CD4-positive, alpha-beta T cell treated with Interleukin-4 for 4 hours (primary cell): ENCODE results near the gene TRIM9.
"Not testable (repeated sequence)": the region's sequence is repeated elsewhere in the genome, so short reads cannot be mapped to it uniquely, and the experiment has no call there.

Experiments used
- DNase-seq: peaks from one replicate; pipeline ENCODE4 v3.0.0-alpha.2; 2020

TRIM9 gene

DNA sequence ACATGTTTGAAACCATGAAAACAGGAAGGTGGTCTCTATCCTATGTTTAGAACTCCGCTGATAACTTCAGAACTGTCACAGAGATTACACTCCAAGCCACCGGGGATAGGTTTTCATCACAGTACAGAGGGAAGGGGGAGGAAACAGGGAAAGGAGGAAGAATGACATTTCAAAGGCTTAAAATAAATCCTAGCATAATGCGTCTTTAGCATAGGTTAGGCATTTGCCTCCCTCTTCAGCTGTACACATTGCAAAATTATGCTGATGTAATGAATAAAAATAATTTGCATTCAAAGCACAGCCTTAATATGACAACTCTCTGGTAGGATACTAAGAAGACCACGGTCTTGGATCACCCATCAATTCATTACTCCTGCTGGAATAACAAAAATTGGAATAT, 96.3 kb downstream of the TRIM9 start:
- DNase-seq = no peak

GRCh38 chr14:50997712-50998111, 97.2 kb downstream of the TRIM9 start:
- no peak for DNase-seq

GRCh38 chr14:50994158-50994557, 100.7 kb downstream of the TRIM9 start:
- DNase-seq = not testable (repeated sequence)

DNA sequence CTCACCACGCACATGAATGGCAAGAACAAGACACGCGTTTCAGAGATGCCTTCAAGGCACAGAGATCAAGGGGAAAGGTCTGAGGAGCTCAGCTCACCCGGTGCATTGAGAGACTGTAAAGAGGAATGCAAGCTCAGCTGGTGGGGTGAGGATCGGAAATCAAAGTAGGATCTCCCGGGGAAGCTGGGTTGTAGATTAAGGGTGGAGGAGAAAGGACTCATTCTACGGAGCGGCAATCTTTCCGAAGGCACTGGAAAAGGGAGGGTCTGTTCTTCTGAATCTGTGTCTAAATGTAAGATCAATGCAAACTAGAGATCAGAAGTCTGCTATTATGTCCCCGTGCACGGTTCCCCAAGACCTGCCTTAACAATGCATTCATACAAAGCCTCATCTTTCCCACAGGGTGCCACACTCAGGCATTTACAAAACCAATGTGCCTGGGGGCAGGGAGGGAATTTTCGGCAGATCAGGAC, 109.0 kb downstream of the TRIM9 start:
- DNase-seq = no peak

- no peak for DNase-seq
Observed at GRCh38 chr14:50985124-50985858, 109.6 kb downstream of the TRIM9 start.

GRCh38 chr14:50984036-50984710, 110.7 kb downstream of the TRIM9 start:
- no peak for DNase-seq

DNA sequence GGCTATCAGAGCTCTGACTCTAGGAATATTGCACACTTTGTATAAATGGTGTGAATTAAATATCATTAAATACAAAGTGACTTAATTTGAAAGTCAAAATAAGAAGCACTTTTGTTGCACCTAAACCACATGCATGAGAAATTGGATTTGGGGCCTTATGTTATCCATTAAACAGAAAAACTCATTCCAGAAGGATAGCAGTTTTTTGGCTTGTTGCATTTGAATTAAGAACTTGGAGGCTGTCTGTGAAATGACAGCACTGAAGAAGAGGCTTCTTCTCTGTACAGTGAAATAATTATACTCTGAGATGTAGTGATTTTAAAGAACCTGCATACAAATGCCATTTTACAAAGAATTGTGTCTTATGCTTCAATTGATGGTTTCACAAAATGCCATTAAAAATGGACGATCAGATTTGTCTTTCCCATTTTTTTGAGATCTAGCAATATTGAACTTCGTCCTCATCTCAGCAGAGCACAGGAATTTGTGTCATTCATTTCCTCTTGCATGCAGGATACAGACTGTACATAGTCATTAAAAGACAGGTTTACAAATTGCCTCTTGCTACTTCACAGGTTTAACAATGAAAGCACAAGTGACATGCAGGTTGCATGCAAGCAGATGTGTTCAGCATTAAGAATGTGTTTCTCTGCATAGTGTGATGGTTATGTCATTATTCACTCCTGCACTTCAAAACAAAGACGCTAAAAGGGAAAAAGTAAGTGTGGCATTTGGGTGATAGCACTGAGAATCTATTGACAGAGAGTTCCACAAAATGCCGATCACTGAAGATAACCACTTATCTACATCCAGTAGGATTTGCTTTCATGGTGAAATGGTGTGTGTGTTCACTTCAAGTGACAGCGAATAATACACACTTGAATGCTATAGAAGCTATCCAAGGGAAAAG, 114.7 kb downstream of the TRIM9 start:
- DNase-seq = no peak

- DNase-seq = no peak
Observed at GRCh38 chr14:50978888-50979287, 116.0 kb downstream of the TRIM9 start.

DNA sequence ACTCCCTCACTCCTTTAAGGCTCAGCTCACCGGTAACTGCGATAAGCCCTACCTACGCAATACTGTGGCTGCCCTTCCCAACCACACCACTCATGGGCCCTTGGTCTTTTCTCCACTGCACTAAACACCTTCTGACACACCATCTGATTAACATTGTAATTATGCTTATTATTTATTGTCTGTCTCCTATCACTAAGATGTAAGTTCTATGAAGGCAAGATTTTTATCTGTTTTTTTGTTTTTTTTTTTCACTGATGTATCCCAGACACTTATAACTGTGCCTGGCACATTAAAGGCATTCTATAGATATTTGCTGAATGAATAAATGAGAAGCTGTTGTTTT, 116.4 kb downstream of the TRIM9 start:
- no peak for DNase-seq

DNA sequence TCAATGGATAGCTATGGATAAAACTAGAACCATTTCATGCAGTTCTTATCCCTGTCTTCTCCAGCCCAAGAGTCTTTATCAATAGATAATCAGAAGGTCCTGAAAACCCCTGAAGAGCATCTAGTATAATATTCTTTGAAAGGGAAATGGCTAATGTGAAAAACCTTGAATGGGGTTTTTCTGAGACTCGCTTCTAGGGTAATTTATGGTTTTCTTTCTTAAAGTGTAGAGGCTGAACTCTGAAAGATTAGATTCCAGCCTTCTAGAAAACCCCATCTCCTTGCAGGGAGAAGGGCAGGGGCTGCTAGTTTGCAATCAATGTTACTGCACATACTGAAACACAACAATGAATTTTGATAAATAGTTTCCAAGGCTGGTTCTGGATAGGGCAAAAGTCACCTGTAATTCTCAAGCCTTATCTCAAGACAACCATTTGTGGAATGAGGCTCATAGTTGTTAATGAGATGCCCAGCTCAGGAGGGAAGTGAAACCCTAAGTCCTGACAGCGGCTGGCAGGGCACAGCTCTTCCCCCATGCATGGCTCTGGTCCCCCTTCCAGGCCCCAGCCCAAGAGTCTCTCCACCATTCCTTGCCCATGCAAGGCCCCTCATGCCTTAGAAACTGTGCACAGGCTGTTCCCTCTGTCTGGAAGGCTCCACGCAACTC, 116.9 kb downstream of the TRIM9 start:
- DNase-seq = no peak

GRCh38 chr14:50974118-50974517, 120.8 kb downstream of the TRIM9 start:
- no peak for DNase-seq

DNA sequence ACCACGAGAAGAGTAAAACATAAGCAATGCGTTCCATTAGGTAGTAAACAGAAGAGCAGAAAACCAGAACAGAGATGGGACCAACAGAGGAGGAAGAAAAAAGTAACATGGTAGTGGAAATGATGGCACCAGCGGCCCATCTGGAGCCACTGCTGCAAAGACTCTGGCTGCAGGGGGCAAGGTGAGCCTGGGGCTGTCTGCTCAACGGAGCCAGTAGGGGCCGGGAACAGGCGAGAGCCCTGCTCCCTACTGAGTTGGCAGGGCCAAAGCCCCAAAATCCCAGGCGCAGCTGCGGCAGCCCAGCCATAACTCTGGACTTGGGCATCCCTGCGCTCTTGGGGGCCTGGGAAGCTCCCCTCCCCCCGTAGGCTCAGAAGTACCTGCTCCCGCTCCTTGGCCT, 122.2 kb downstream of the TRIM9 start:
- no peak for DNase-seq

- no peak for DNase-seq
Observed at GRCh38 chr14:50970886-50971781, 123.8 kb downstream of the TRIM9 start.

- DNase-seq = no peak
Observed at GRCh38 chr14:50967790-50968189, 127.1 kb downstream of the TRIM9 start.

- no peak for DNase-seq
Observed at GRCh38 chr14:50967103-50967502, 127.8 kb downstream of the TRIM9 start.

GRCh38 chr14:50964683-50965390, 130.1 kb downstream of the TRIM9 start:
- no peak for DNase-seq

DNA sequence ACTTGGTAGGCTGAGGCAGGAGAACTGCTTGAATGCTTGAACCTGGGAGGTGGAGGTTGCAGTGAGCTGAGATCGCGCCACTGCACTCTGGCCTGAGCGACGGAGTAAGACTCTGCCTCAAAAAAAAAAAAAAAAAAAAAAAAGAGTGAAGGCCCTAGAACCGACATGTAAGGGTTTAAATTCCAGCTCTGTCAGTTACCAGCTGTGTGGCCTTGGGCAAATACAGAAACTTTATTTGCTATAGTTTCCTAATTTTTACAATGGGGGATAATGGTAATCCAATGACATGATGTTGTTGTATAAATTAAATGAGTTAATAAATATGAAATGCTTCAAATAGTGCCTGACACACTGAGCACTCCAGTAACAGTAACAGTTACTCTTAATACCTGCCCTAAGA, 131.0 kb downstream of the TRIM9 start:
- DNase-seq = no peak

DNA sequence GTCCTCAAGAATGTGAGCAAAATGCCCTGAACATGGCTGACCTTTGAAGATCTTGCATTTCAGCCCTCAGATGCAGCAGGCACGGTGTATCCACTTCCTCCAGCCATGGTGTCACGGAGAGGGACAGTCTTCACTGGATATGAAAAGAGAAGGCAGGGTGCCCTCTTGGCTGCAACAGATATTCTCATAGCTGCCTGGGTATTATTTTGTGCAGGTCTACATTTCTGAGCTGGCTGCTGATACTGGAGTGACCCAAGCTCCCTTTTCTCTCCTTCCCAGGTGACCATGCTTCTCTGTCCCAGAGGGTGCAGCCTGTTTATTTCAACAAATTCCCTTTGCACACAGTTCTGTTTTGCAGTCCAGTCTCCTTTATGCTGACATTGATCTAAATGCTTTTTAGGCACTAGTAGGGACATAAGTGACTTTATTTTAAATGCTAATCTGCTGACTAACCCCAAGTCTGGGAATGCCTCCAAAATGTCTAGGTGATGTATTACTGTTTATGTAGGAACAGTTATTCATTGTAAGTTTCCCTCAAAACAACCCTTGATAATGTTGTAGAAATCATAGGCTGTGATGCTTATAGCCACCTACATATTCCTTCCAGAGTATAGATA, 133.2 kb downstream of the TRIM9 start:
- no peak for DNase-seq

DNA sequence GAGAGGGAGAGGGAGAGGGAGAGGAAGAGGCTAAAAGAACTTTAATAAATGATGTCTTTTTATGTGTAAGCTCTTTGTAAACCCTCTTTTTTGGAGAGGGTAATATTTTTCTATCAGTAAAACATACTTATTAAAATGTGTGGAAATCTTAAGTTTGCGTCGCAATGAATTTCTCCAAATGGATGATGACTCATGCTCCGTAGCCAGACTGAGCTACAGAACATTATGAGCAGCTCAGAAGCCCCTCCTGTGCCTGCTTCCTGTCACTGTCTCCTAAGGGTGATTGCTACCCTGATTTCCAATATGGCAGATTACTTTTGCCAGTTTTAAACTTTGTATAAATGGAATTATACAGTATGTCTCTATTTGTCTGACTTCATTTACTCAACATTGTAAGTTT, 137.6 kb downstream of the TRIM9 start:
- DNase-seq = no peak

DNA sequence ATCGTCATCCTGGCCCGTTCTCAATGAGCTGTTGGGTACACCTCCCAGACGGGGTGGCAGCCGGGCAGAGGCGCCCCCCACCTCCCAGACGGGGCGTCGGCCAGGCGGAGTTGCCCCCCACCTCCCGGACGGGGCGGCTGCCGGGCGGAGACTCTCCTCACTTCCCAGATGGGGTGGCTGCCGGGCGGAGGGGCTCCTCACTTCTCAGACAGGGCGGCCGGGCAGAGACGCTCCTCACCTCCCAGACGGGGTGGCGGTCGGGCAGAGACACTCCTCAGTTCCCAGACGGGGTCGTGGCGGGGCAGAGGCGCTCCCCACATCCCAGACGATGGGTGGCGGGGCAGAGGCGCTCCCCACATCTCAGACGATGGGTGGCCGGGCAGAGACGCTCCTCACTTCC, 138.5 kb downstream of the TRIM9 start:
- not testable (repeated sequence) for DNase-seq
